Lung (tissue), 12 donors: ENCODE data around the gene RNF220. TPM values are rescaled to one million over a fixed set of nuclear protein-coding genes. Genes with fewer than 3 reads are reported as not detected.
A peak's percentile ranks its signal among the peaks of the same experiment; 100 is the strongest.

Source experiments
- ATAC-seq: fragments of 200-7000 bp; cut with Tn5 transposase; one replicate; pipeline ENCODE4 v1.9.1; 2020; ENCODE audit warnings: moderate number of reproducible peaks; ENCODE audit not compliant: insufficient read depth, low FRiP score
- DNase-seq, 3 donors: peaks; one replicate each; pipeline ENCODE4 v3.0.0-alpha.2; 2013 to 2017
- H3K27ac ChIP-seq, 2 donors: one replicate each; pipeline ENCODE4 v1.5.1; 2013; ENCODE audit warnings: mild to moderate bottlenecking in 2 of 2, moderate library complexity in 2 of 2, control low read depth in 1 of 2, inconsistent platforms in 1 of 2, low read depth in 1 of 2, low read length in 1 of 2
- H3K27me3 ChIP-seq, 3 donors: one replicate each; pipeline ENCODE4 v1.5.1; 2013; ENCODE audit warnings: low read length in 2 of 3; ENCODE audit not compliant: control insufficient read depth in 3 of 3, insufficient read depth in 3 of 3
- H3K36me3 ChIP-seq, 4 donors: one replicate each; pipeline ENCODE4 v1.5.1; 2013; ENCODE audit warnings: low read length in 4 of 4, mild to moderate bottlenecking in 1 of 4, moderate library complexity in 1 of 4; ENCODE audit not compliant: control insufficient read depth in 4 of 4, insufficient read depth in 4 of 4
- H3K4me1 ChIP-seq, 5 donors: one replicate each; pipeline ENCODE4 v1.5.1; 2013; ENCODE audit warnings: low read length in 5 of 5, mild to moderate bottlenecking in 2 of 5, moderate library complexity in 1 of 5; ENCODE audit not compliant: control insufficient read depth in 5 of 5, insufficient read depth in 5 of 5
- H3K4me3 ChIP-seq: one replicate; pipeline ENCODE4 v1.5.1; 2013; ENCODE audit warnings: mild to moderate bottlenecking, control low read depth, moderate library complexity
- H3K9ac ChIP-seq, 2 donors: one replicate each; pipeline ENCODE4 v1.5.1; 2013; ENCODE audit warnings: low read length in 2 of 2, control low read depth in 1 of 2; ENCODE audit not compliant: insufficient read depth in 1 of 2
- H3K9me3 ChIP-seq, 4 donors: one replicate each; pipeline ENCODE4 v1.5.1; 2013; ENCODE audit warnings: low read length in 3 of 4, mild to moderate bottlenecking in 1 of 4, moderate library complexity in 1 of 4; ENCODE audit not compliant: control insufficient read depth in 4 of 4, insufficient read depth in 3 of 4
- CTCF ChIP-seq: IDR thresholded peaks from 2 replicates; pipeline ENCODE4 v1.5.1; 2012; ENCODE audit warnings: mild to moderate bottlenecking; ENCODE audit errors: control extremely low read depth, extremely low read depth
- WGBS, 2 donors: extraction: QIAGEN DNeasy Blood & Tissue Kit; methylation state at CpG; one replicate each; pipeline ENCODE4 v1.1.7; 2013; 5-methylcytosine and 5-hydroxymethylcytosine counted together
- polyA plus RNA-seq, 2 donors: library from polyadenylated mRNA; stranded (reverse); fragments of 200-250 nt; gene quantifications; one replicate each; pipeline ENCODE4 v1.2.1, GENCODE V29; 2013
- total RNA-seq, 2 donors: library from RNA; depleted of rRNA in 1 of 2; stranded (reverse); fragments of >200 nt in 1 of 2; gene quantifications; one replicate each; pipeline ENCODE4 v1.2.1, GENCODE V29; 2014 to 2021
- donor health status: control.
- donor health status: control.
- donor health status: Bipolar disorder and iron deficiency.
- donor health status: healthy.
- donor health status: DM: yes; HTN: yes; CAD: no.

RNF220 gene
- total and polyA plus RNA-seq, 4 donors: 44.9 to 75.8 (median 69.5) TPM

GRCh38 chr1:44405798-44406736 lies 1.0 kb downstream of the RNF220 start:
- peaks cover 4 to 77% (median 72%) of the 10 kb centered on the region in 3 donors for H3K27me3 ChIP-seq
- no peak overlapping the region for H3K9ac ChIP-seq
- H3K4me3 ChIP-seq: peak overlapping the region; percentile 16
- H3K27ac ChIP-seq: no peak overlapping the region
- H3K9me3 ChIP-seq: peaks cover 0 to 3% (median 0%) of the 10 kb centered on the region in 4 donors
- WGBS, 2 donors: 0% methylated on average over 66 of the region's 66 CpGs
- ATAC-seq (peak; percentile 27), DNase-seq (peak in 1 of 3 donors; percentile 15)
- TF ChIP-seq CTCF: no peak
- H3K36me3 ChIP-seq: no peaks in the 10 kb centered on the region
- H3K4me1 ChIP-seq: peaks cover 0 to 25% (median 4%) of the 10 kb centered on the region in 5 donors

GRCh38 chr1:44406737-44407429 lies 1.8 kb downstream of the RNF220 start:
- no peak overlapping the region for H3K4me3 ChIP-seq
- whole genome bisulfite sequencing, 2 donors: 1% methylated on average over 47 to 50 of the region's 50 CpGs
- H3K9me3 ChIP-seq: peaks cover 0 to 3% (median 0%) of the 10 kb centered on the region in 4 donors
- peaks cover 4 to 78% (median 74%) of the 10 kb centered on the region in 3 donors for H3K27me3 ChIP-seq
- peaks cover 0 to 25% (median 4%) of the 10 kb centered on the region in 5 donors for H3K4me1 ChIP-seq
- no peak for DNase-seq
- TF ChIP-seq CTCF: no peak
- H3K36me3 ChIP-seq: no peaks in the 10 kb centered on the region
- ATAC-seq: no peak
- no peak overlapping the region for H3K9ac ChIP-seq
- H3K27ac ChIP-seq: no peak overlapping the region

- Histone ChIP-seq H3K27ac (no peak overlapping the region), H3K4me3 (no peak overlapping the region), H3K9me3 (peaks cover 0 to 3% (median 0%) of the 10 kb centered on the region in 4 donors), H3K4me1 (peaks cover 0 to 25% (median 4%) of the 10 kb centered on the region in 5 donors), H3K9ac (no peak overlapping the region), H3K36me3 (no peaks in the 10 kb centered on the region), H3K27me3 (peaks cover 4 to 78% (median 73%) of the 10 kb centered on the region in 3 donors)
- no peak for ATAC-seq
- TF ChIP-seq CTCF: no peak
- WGBS, 2 donors: 3 to 5% methylated on average over 62 to 85 of the region's 85 CpGs
- DNase-seq: no peak
Observed at GRCh38 chr1:44407430-44408211, 2.6 kb downstream of the RNF220 start.
